ENCODE data around the gene H2BK1.

Gene H2BK1

DNA sequence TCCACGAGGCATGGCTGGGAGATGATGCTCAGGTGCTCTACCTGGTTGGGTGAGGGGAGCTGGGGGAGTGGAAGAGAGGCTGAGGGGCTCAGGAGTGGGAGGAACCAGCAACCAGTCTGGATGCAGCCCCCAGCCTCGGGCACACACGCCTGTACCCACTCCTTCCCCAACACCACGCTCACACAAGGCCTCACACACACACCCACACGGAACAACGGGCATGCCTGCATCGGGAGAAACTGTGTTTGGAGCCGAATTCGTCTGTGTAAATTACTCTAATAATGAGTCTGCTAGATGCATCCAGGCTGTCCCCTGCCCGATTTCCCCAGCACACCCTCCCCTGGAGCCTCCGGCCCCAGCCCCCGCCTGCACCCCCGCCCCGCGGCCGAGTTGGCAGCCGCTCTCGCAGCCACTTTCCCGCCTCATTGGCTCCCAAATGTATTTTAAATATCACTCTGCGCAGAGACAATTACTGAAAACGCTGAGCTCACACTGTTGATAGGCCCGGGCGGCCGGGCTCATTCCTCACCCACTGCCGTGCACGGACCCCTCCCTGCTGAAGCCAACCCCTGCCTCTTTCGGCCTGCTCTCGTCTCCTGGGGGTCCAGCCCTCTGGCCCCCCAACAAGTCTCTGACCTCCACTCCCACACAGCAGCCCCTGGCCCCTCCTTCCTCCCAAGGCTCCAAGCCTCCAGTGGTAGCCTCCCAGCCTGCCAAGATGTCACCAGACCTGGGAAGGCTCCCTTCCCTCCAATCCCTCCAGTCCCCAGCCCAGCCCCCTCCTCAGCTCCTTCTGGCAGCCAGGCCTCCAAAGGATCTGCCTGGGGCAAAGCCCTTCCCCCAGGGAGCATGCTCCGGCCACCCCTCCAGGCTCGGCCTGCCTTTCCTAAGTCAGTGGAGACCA, 11.1 kb downstream of the H2BK1 start:
- no peak for DNase-seq

DNA sequence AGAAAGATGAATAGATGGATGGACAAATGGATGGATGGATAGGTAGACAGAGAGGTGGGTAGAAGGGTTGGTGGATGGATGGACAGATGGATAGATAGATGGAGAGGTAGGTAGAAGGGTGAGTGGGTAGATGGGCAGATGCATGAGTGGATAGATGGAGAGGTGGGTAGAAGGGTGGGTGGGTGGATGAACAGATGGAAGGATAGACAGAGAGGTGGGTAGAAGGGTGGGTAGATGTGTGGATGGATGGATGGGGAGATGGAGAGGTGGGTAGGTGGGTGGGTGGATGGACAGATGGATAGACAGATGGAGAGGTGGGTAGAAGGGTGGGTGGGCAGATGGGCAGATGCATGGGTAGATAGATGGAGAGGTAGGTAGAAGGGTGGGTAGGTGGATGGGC, 12.4 kb downstream of the H2BK1 start:
- DNase-seq = no peak

DNA sequence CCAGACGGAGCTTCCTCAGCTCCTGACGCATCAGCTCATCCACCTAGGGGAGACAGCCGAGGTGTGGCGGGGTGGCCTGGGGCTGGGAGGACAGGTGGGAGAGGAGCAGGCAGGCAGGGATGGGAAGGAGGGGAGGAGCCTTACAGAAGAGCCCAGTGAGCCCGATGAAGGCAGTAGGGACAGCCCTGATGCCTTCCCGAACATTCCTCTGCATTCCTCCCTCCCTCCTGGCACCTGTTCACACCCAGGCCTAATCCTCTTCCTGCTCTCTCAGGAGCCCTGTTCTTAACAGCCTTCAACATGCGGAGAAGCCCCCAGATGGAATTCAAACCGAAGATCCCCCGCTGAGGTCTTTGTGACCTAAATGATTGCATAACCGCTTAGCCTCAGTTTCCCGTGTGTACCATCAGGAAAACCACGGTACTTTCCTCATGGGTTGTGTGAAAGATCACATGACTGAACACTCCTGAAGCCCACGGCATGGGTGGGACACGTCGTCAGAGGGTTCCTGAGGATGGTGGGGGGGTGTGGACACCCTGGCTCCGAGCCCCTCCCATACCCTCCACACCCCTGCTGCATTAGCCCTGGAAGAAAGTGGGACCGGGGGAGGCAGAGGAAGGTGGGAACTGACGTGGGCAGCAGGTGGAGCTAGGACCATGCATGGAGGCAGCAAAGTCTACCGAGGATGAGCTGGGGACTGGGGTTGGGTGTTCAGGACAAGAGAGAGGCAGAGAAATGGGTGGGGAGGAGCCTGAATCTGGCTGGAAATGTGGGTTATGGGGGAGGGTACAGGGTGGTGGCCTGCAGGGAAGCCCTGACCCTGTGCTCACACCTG, 14.5 kb downstream of the H2BK1 start:
- DNase-seq = no peak

GRCh38 chr7:151194188-151194587, 16.1 kb downstream of the H2BK1 start:
- no peak for DNase-seq

DNA sequence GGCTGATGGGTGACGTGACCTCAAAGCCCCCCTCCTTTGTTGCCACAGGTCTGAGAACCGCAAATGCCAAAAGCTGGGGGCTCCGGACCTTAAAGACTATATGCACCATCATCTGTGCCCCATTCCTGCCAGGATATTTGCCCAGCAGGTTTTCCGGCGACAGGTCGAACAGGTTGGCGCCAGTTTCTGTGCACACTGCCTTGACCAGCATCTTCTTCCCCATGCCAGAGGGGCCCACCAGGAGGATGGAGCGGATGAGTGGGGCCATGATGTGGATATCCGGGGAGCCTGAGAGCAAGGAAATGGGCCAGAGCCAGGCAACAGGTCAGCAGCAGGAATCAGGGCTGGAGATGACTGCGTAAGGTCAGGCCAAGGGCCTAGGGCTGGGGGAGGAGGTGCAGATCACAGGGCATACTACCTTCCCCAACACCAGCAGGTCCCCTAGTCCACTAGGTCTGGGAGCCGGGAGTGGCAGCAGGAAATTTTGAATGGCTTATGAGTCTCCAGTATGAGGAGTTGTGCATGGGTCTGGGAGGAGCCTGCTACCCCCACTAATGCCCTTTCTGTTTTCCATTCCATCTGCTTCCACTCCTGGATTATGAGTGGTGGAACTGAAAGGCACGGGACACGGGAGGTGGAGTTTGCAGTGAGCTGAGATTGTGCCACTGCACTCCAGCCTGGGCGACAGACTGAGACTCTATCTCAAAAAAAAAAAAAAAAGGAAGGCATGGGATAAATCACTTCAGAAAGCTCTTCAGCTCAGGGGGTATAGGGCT, 16.9 kb downstream of the H2BK1 start:
- no peak for DNase-seq

DNA sequence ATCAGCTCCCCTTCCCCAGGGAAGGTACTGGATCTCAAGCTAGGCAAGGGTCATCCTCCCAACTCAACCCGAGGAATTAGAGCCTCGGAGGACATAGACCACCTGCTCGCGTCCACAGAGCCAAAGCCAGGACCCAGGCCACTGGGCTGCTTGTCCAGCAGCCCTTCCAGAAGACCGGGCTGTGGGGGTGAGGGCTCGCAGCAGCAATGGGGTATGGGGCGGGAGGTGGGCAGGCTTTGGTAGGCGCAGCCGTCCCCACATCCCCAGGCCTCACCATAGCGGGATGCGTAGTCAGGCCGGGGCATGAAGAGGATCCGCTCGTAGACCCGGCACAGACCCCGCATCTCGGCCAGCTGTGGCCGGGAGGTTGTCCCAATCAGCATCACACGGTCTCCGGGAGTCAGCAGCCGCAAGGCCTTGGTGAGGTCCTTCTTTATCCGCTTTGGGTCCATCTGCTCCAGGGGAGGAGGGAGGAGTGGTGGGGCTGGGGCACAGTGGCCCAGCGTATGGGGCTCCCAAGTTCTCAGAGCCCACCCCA, 18.2 kb downstream of the H2BK1 start:
- no peak for DNase-seq

- DNase-seq = no peak
Measured at GRCh38 chr7:151191544-151191943, 18.7 kb downstream of the H2BK1 start.

DNA sequence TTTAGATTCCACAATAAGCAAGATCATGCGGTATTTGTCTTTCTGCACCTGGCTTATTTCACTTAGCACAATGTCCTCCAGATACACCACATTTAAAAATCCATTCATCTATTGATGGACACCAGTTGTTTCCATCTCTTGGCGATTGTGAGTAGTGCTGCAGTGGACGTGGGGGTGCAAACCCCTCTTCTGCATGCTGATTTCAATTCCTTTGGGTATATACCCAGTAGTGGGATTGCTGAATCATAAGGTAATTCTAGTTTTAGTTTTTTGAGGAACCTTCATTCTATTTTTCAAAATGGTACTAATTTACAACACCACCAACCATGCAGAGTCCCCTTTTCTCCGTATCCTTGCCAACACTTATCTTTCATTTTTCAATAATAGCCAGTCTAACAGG, 21.2 kb downstream of the H2BK1 start:
- no peak for DNase-seq

DNA sequence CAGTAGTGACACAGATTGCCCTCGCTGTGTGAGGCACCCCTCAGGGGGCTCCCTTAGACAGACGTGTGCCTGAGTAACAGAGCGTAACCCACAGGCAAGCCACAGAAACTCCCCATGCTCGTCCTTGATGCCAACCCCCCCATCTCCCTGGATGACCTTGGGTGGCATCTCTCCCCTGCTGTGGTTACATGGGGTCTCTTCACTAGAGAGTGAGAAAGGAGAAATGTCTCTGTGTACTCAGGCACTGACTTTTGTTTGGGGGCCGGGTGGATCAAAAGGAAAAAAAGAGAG, 22.1 kb downstream of the H2BK1 start:
- DNase-seq = no peak

DNA sequence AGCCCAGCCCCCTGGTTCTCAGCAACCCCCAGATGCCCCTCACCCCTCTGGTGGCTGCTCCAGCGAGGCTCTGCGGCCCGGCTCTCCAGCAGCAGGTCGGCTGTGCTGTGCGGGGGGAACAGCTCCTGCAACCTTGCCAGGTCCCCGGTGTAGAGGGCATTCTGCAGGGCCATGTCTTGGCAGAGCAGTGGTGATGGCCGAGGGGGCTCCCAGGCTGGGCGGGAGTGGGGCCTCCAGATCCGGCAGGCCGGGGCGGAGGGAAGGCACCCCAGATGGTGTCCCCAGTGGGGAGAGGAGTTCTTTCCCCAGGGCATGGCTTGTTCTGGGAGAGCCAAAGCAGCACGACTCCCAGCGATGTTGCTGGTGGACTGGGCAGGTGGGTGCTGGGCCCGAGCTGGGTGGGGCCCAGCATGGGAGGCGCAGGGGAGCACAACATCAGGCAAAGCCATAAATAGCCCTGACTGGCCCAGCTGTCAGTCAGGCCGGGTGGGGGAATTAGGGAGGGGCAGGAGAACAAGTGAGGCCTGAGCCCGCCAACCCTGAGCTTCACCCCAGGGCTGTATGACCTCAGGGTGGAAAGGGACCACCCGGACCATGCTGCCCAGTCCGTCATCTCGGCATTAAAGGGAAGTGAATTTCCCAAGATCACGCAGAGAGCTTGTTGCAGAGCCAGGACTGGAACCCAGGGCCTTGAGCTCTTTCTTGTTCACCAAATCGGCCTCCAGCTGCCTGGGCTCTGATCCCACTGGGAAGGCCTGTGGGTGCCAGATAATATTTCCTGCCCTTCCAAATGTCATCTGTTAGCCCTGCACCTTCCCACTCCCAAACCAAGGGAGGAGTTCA, 22.7 kb downstream of the H2BK1 start:
- DNase-seq = no peak

DNA sequence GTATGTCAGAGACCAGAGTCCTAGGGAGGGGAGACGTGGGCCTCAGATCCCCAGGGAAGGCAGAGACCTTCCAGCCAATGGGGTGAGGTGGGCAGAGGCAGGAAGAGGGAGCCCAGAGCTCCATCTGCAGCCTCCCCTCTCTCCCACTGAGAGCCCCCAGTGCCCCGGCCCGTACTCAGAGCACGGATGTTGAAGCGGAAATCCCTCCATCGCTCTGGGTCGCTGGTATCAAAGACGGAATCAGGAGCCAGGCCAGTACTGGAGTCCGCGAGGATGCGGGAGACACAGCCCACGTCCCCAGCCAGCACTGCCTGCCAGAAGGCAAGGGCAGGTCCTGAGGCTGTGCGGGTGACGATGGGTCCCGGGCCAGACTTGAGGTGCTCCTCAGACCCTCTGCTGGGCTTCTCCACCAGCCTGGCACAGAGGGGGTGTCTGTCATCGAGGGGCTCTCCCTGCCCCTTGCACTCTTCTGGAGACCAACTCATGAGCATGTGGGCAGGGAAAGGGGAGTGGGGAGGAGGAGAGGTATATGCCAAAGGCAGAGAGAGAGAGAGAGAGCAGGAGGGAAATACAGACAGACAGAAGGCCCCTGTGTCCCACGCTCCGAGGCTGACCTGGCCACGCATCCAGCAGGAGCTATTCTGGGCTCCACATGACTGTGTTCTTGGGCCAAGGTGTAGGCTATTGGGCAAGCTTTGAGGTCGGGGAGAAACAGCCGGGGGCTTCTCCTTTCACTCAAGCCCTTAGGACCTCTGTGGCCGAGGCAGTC, 23.5 kb downstream of the H2BK1 start, which contains the start of gene ASB10:
Gene ASB10 (minus strand): TSS at position 611 of the 769 bp plus-strand sequence. CDS start 120 bp downstream, at position 491.
- no peak for DNase-seq

- no peak for DNase-seq
Measured at GRCh38 chr7:151185762-151186639, 24.3 kb downstream of the H2BK1 start.

GRCh38 chr7:151181011-151181431, 29.3 kb downstream of the H2BK1 start:
- no peak for DNase-seq

GRCh38 chr7:151179946-151180345, 30.3 kb downstream of the H2BK1 start:
- DNase-seq = no peak

- no peak for DNase-seq
Measured at GRCh38 chr7:151179287-151179860, 30.9 kb downstream of the H2BK1 start.

GRCh38 chr7:151178831-151179230, 31.5 kb downstream of the H2BK1 start:
- no peak for DNase-seq

- no peak for DNase-seq
Measured at GRCh38 chr7:151178236-151178635, 32.1 kb downstream of the H2BK1 start.

- DNase-seq = no peak
Measured at GRCh38 chr7:151177310-151177709, 33.0 kb downstream of the H2BK1 start.

GRCh38 chr7:151176401-151176800, 33.9 kb downstream of the H2BK1 start:
- no peak for DNase-seq

GRCh38 chr7:151175793-151176311, 34.4 kb downstream of the H2BK1 start:
- no peak for DNase-seq
